Activated CD4-positive, alpha-beta T cell treated with anti-CD3 and anti-CD28 coated beads for 4 hours (primary cell): ENCODE results near the gene DYNC1I1.

Experiments used
- DNase-seq, 2 donors: peaks; one replicate each; pipeline ENCODE4 v3.0.0-alpha.2; 2020

The DYNC1I1 gene

DNA sequence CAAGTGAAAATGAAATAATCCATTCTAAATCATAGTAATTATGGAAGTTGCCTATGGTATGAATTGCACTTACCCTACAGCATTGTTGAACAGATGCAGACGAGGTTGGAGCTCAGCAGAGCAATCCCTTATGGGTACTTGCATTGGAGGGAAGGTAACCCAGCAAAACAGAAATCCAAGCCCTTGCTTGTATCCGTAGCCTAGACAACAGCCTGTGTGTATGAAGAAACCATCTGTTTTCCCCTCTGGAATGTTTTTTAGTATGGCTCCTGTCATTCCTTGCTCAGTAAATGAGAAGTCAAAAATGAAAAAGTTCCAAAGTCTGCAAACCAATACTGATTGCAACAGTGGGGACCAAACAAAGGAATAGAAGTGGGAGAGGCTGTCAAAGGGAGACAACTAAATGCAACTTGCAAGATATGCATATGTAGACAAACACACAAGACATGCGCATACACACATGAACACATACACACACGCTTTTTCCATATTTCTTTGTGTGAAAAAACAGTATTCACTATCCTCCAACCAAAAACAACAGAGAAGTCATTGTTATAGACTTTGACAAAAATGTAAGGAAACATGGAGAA lies 260.8 kb downstream of the DYNC1I1 start:
- no peak for DNase-seq

- no peak for DNase-seq
Measured at GRCh38 chr7:96034940-96035727, 262.8 kb downstream of the DYNC1I1 start.

GRCh38 chr7:96040250-96040772 lies 268.0 kb downstream of the DYNC1I1 start:
- DNase-seq: no peak

DNA sequence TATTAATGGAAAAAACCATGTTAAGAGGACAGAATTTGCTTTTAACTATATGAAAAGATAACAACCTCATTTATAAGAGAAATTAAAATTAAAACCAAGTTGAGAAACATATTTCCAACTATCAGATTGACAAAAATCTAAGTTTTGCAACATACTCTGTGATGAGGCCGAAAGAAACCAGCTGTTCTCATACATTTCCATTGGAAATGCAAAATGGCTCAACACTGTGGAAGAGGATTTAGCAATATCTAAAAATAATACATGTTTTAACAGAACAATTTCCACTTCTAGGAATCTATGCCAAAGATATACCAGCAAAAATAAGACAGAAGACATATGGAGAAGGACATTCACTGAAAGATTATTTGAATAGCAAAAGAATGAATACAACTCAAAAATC lies 268.8 kb downstream of the DYNC1I1 start:
- no peak for DNase-seq

DNA sequence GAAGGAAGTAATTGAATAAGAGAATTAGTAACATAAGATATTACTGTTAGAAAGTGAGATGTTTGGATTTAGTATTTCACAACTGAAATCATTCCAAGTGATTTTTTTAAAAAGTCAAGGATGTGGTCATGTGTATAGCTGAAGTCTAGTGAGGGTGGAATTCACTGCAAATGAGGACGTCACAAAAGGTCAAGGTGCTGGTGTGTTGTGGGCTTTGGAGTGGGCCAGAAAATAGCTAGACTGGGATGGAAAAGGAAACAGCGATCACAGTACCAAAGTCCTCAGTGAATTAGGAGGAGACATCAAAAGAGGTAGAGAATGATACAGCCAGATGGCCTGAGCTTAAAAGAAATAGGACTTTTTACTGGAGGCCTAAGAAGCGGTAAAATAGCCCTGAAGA lies 272.8 kb downstream of the DYNC1I1 start:
- no peak for DNase-seq

GRCh38 chr7:96045919-96046318 lies 273.6 kb downstream of the DYNC1I1 start:
- no peak for DNase-seq

DNA sequence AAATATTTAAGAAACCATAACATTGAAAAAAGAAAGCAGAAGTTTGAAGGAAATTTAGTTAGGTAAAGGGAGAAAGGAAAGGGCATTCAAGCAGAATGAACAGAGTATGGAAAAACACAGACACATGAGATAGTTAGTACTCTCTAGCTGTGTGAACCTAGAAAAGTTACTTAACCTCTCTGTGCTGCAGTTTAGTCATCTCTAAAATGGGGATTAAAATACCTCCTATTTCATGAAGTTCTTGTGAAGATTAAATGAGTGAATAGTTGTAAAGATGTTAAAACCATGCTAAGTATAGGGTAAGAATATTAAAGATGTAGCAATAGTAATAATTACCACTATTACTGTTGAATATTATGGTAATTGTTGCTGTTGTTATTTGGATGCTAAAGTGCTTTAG lies 279.9 kb downstream of the DYNC1I1 start:
- no peak for DNase-seq

DNA sequence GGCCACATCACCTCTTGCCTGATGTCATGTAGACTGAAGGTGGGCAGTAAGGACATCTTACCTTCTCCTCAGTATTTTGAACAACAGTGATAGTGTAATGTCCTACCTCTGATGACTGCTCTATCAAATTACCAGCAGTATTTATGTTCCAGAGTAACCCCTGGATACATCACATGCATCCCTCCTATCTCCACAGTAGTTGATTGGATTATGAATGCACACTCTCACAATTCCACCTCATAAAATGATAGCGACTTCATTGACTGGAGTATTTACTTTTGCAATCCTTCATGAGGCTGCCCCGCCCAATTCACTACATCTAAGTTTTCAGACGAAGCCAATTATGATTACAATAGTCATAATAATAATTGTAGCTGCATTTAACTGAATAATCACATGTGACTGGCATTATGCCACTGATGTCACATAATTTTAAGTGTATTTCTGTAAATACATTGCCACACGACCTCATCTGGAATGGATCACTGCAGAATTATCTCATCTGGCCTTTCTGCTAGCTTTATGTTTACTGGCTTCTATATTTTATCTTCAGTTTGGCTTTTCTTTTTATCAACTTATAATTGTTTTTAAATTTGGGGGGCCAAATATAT lies 280.6 kb downstream of the DYNC1I1 start:
- no peak for DNase-seq

- DNase-seq: no peak
Measured at GRCh38 chr7:96055717-96056116, 283.4 kb downstream of the DYNC1I1 start.

GRCh38 chr7:96059075-96059474 lies 286.7 kb downstream of the DYNC1I1 start:
- DNase-seq: no peak

GRCh38 chr7:96061009-96061408 lies 288.7 kb downstream of the DYNC1I1 start:
- no peak for DNase-seq

GRCh38 chr7:96061844-96062243 lies 289.5 kb downstream of the DYNC1I1 start:
- no peak for DNase-seq

DNA sequence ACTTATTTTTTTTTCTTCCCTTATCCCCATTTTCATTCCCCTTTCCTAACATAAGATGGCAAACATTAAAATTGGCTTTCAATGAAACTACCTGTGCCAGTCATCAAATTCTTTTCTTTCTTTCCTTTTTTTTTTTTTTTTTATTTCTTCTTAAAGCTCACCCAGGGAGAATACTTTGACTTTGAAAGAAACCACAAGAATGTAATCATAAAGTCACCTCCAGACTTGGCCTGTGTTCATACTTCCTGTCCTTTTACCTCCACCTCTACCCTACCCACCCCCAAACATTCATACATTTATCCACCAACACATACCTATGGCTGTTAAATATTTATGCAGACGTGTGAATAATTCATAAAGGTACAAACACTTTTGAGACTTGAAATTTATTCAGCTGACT lies 295.0 kb downstream of the DYNC1I1 start:
- DNase-seq: no peak

GRCh38 chr7:96069401-96069800 lies 297.0 kb downstream of the DYNC1I1 start:
- no peak for DNase-seq

DNA sequence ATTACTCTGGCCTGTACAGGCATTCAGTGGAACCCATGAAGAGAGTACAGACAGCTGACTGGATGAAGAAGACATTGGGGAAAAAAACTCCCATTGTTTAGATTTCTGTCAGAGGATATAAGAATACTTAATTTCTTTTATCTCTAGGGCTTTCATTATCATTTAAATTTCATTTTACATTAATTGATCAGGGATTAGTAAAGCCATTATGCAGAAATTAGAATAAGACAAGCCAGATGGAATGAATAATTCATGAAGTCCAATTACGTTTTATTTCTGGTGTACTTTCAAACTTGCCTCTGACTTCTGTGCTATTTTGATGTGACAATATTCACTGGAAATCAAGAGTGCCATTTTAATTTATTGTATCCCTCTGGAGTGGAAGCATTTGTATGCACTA lies 302.5 kb downstream of the DYNC1I1 start:
- DNase-seq: no peak

GRCh38 chr7:96075510-96076349 lies 303.4 kb downstream of the DYNC1I1 start:
- DNase-seq: peak; percentile 37 to 44

- no peak for DNase-seq
Measured at GRCh38 chr7:96076350-96076707, 304.0 kb downstream of the DYNC1I1 start.

GRCh38 chr7:96080027-96080426 lies 307.7 kb downstream of the DYNC1I1 start:
- no peak for DNase-seq

DNA sequence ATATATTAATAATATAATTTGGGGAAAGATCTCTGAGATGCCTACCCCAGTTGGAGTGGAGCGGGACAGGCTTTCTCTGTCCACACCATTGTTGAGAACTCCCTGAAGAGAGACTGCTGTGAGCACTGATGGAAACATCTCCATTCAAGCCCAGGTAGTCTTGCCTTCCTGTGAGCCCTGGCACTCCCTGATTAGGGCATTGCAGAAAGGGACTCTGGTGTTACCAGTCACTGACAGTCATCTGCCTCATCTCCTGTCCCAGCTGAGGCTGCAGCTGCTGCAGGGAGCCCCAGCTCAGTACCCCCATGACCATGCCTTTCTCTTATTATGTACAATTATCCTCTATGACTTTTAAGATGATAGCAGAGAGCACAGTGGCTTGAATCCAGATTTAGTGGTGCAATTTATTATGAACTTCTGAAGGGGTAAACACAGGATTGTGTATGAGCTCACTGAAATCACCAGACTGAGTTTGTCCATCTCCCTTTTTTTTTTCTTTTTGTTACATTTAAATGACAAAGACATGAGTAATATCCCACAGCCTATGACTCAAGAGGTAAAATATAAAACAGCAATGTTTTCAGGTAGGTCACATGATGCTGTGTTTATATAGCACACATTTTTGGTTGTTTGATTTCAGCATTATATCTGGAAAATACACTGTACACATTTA lies 312.7 kb downstream of the DYNC1I1 start:
- no peak for DNase-seq

DNA sequence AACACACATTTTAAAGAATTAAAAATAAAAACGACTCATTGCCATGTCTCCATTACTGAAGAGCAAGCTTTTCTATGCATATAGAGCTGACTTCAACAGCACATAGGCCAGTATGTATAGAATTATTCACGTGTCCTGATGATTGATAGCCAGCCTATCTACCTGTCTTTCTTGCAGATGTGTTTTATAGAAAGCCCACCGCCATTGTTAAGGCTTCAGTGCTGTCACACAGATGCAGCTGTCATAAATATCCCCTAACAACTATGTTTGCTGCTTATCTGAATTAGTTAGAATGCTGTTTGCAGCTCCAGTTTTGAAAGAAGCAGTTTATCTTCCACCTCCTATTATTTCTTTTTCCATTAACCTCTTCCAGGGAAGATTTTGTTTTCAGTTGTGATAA lies 313.6 kb downstream of the DYNC1I1 start:
- no peak for DNase-seq

DNA sequence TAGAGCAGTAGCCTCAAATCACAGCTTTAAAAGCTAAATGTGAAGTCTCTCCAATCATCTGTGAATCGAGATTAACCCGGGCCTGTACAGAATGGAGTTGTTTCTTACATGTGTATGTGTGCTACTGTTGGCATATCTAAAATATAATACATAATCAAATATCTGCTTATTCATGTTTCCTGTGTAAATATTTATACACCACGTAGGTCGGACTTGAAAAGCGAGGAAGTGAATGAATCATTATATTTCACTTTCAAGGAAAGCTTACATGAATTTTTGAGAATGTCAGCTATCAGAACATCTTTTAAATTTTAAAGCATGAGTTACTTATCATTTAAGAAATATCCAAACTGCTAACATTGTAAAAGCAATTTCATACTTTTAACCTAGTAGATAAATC lies 316.2 kb downstream of the DYNC1I1 start:
- DNase-seq: no peak

GRCh38 chr7:96089511-96089910 lies 317.2 kb downstream of the DYNC1I1 start:
- no peak for DNase-seq

- no peak for DNase-seq
Measured at GRCh38 chr7:96090756-96091155, 318.4 kb downstream of the DYNC1I1 start.
